Measurements from ENCODE around the gene SOST.
"Not testable (repeated sequence)": the region's sequence is repeated elsewhere in the genome, so short reads cannot be mapped to it uniquely, and the experiment has no call there.

Gene SOST

DNA sequence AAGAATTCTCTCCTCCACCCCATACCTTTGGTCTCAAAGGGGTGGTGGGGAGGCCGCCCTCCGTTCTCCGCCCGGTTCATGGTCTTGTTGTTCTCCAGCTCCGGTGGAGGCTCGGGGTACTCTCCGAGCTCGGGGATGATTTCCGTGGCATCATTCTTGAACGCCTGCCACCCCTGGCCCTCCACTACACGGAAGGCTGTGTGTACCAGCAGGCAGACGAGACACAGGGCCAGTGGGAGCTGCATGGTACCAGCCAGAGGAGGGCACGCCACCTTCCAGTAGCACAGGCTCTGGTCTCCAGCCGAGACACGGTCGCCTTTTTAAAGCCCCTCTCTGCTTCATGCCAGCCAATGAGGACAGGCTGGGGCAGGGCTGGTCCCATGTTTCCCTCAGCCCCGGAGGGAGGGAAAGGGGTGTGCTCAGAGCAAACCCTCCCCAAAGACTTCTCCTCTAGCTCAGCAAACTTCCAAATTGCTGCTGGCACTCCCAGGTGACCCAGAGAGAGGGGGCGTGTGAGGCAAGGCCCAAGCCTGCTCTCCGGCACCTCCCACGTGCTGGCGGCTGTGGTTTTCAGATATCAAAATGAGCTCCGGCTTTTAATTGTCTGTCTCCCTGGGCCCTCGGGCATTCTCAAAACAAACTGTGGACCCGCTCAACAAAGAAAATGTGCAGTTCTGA, at the start of gene SOST:
TSS of gene SOST (minus strand) at position 295 of the 678 bp plus-strand sequence. CDS start at position 245, 50 bp downstream.
- no peak for ATAC-seq

DNA sequence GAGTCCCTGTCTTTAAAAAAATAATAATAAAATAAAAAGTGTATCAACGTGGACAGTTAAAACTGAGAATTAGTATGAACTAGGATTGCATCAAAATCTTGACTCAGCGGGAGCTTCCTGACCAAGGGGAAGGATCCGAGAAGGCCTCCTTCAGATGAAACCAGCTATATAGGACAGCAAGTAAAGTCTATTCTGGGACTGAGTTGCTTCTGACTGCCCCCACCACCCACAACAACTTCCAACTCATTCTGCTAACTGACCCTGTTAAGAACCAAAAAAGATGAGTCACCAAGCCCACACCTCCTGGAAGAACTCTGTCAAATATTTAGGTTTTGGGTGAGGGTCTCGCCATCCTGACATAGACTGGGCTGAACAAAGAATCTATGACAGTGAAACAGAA, 49.5 kb upstream of the SOST start:
- no peak for ATAC-seq

DNA sequence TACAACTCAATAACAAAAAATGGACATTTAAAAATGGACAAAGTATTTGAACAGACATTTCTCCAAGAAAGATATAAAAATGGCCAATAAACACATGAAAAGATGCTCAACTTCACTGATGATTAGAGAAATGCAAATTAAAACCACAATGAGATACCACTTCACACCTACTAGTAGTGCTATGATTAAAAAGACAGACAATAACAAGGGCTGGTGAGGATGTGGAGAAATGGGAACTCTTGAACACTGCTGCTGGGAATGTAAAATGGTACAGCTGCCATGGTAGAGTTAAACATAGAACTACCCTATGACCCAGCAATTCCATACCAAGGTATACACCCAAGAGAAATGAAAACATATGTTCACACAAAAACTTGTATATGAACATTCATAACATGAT, 46.5 kb upstream of the SOST start:
- ATAC-seq: no peak

- no peak for ATAC-seq
Measured at GRCh38 chr17:43803758-43804157, 45.2 kb upstream of the SOST start.

DNA sequence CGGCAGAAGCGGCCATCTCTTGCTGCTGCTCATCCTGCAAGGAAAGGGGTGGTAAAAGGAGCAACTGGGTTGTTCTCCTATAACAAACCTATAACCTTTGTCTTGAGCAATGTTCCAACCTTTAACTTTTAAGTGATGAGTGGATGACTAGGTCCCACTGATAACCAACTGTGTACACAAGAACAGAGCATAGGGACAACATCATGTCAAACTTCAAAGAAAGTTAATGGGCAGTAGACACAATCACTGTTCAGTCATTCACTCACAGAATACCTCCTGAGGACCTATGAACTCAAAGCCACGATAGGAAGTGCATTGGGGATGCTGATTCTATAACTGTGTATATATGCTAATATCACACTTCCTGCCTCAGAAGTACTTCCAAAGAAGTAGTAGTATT, 43.3 kb upstream of the SOST start:
- ATAC-seq: no peak

DNA sequence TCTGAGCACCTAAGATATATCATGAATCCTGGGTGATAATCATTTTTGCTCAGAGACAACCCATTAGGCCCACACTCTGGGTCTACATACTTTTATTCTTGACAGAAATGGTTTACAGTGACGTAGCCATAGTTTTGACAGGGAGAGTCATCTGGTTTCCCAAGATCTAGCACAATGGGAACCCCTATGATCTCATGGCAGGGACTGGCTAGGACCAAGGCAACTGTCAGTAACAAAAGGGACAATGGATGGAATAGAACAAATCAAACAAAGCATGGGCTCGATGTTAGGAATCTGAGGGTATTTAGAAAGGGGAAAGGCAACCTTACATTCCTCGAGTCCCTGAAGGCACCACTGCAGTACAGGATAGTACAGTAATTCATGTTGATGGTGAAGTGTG, 42.1 kb upstream of the SOST start:
- ATAC-seq: no peak

DNA sequence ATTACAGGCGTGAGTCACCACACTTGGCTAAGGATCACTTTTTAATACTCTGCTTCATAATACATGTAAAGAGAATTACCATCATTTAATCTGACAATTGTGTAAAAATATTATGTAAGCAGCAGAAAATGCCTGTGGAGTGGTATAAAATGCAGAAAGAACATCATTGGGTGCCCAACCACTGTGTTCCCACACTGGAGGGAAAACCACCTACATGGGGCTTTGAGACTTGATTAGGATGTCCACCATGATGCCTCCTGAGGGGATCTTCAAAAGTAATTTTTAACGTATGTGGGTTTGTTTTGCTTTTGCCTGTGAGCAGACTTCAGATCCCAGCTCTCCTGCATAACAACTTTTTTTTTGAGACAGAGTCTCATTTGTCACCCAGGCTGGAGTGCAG, 40.5 kb upstream of the SOST start:
- no peak for ATAC-seq

DNA sequence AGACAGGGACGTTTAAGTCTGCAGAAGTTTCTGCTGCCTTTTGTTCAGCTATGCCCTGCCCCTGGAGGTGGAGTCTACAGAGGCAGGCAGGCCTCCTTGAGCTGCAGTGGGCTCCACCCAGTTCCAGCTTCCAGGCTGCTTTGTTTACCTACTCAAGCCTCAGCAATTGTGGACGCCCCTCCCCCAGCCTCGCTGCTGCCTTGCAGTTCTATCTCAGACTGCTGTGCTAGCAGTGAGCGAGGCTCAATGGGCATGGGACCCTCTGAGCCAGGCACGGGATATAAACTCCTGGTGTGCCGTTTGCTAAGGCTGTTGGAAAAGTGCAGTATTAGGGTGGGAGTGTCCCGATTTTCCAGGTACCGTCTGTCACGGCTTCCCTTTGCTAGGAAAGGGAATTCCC, 39.4 kb upstream of the SOST start:
- ATAC-seq: not testable (repeated sequence)

- ATAC-seq: not testable (repeated sequence)
Measured at GRCh38 chr17:43792668-43793067, 34.1 kb upstream of the SOST start.

DNA sequence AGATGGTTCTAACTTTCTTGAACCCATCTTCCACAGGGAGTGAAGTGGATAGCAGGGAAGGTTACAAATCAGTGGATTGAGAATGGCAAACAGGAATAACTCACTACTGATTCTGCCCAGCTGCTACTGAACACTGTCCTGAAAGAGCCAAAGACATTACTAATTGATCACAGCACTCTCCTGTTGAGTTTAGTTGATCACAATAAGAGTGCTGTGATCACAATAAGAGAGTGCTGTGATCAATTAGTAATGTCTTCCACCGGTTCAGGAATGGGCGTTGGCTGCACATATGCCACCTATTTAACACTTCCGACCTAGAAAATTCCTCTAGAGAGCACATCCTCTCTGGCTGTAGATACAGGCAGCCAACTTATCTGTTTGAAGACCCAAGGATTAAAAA, 33.0 kb upstream of the SOST start:
- ATAC-seq: no peak

DNA sequence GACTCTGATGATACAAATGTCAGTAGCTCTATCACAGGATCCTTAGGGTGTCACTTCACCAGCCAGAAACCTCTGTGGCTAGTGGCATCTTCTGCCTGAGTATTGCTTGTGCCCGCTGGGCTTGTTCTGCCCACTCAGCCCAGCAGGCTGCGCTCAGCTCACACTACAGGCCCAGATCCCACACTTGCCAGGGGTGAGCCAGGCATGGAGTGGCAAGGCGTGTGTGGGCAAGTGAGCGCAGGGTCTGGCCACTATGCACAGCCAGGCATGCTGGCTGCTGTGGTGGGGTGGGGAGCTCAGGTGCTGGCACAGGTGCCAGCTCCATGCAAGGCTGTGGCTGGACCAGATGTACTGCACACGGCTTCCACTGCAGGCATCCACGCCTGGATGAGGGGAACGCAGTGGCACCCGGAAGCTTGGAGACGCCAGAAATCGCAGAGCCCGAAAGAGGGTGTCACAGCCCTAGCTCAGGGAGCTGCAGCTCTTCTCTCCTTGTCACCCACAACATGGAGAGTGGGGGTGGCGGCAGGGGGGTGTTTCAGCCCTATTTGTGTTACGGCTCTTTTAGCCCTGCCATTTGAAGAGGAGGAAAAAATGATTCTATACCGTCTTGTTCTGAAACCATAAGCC, 31.8 kb upstream of the SOST start:
- no peak for ATAC-seq

- no peak for ATAC-seq
Measured at GRCh38 chr17:43789482-43789881, 30.9 kb upstream of the SOST start.

DNA sequence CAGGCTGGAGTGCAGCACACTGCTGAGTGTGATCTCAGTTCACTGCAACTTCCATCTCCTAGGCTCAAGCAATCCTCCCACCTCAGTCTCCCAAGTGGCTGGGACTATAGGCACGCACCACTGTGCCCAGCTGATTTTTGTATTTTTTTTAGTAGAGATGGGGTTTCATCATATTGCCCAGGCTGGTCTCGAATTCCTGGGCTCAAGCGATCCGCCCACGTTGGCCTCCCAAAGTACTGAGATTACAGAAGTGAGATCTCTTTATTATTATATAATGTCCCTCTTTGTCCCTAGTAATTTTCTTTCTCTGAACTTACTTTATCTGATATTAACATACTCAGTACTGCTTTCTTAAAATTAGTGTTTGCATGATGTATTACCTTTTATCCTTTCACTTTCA, 29.9 kb upstream of the SOST start:
- peak in 1 of 2 donors; percentile 30 for ATAC-seq

DNA sequence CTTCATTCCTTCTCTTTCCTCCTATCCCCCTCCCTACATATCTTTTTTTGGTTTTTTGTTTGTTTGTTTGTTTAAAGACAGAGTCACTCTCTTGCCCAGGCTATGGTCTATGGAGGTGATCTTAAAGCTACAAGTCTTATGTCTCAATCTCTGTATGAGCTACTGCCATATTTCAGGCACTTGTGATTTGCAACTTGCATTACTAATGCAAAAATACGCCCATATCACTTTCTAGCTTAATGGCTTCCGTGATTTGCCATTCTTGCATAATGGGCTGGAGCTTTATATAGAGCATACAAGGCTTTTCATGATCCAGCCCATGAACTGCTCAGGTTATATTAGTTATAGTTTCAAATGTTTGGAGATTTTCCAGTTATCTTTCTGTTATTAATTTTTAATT, 29.1 kb upstream of the SOST start:
- no peak for ATAC-seq

- ATAC-seq: no peak
Measured at GRCh38 chr17:43784628-43785101, 26.1 kb upstream of the SOST start.

- ATAC-seq: no peak
Measured at GRCh38 chr17:43784068-43784467, 25.5 kb upstream of the SOST start.

DNA sequence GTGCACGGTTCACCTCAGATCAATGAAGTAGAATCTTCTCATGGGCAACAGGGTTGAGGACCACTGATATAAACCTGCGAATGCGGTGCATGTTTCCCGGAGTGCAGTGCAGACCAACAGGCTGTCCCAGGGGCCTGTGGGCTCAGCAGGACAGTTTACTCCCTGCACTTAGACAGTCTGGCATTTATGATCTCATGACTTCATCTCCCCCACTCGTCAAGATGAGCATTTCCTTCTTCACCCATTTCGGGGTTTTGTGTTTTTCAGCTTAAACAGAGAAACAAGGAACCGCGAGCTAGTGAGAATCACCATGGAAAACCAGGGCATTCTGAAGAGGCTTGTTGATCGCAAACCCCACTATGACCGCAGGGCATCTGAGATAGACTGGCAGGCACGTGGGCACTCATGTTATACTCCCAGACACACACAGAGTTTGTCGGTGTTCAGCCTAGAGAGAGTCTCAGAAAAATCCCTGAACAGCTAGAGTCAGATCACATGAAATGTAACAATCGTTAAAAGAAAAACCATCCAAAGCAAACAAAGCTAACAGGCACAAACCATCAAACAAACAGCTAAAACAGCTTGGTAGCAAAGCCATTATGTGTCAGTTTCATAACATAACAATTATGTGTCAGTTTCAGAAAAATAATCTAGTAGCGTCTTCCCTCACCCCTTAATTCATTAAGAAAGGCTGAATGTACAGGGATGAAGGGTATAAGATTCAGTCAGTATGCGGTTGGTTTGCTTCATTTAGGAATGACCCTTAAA, 24.5 kb upstream of the SOST start:
- ATAC-seq: no peak

GRCh38 chr17:43780135-43780534, 21.5 kb upstream of the SOST start, which contains the start of gene CFAP97D1:
Gene CFAP97D1, plus strand, starts transcription at chr17:43780435. Its CDS starts 28 bp downstream, at chr17:43780463.
- no peak for ATAC-seq

DNA sequence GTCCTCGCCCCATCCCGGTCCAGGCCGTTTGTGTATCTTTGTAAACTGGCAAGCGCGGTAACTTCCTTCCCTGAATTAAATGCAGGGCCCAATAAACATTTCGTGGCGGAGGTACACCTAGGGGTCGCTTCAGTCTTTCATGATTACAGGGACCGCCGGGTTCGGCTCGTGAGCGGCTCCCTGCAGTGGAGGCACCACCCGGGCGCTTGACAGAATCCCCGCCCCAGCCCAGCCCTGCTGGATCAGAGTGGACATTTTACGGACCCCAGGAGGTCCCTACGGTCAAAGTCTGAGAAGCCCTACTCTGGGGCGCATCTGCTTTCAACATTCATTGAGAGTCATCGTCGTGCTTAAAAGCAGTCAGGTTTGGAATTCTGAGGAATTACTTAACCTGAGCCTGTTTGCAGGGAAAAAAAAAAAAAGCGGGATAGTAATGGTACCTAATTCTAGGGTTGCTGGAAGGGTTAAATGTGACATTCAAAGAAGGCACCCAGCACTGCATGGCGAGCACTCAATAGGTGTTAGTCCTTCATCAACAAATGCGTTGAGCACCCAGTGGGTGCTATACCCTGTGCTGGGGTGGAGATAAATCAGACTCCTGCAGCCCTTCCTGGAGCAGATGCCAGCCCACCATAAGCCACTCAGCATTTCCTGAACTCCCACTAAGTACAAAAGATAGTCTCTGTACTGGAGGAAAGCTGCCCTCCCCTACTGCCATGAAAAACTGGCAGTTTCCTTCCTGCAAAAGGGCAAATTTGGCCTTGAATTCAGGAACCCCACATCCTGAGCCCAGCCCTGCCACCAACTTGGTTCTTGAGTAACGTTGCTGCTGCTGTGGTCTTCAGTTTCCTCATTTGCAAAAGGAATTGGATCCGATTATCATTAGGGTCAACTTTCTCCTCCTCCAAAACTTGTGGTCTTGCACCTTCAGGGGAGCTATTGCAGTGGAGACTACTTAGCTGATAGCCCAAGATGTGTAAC, 20.8 kb upstream of the SOST start:
- ATAC-seq: peak; percentile 26 to 30

GRCh38 chr17:43778337-43779144, 19.9 kb upstream of the SOST start, which contains the start of gene DUSP3:
Gene DUSP3, minus strand, starts transcription at chr17:43778977. Its CDS starts 53 bp downstream, at chr17:43778924.
- ATAC-seq: peak; percentile 96 to 97
